IMR-90 (cell line): Measurements from ENCODE around the gene EBI3.

Source experiments
- BHLHE40 ChIP-seq: fragments of 150-350 bp; IDR thresholded peaks from 2 replicates; pipeline ENCODE4 v1.6.1; 2016; ENCODE audit warnings: mild to moderate bottlenecking, low read depth, low read length
- CEBPB ChIP-seq: IDR thresholded peaks from 2 replicates; pipeline ENCODE4 v1.6.1; 2012; ENCODE audit warnings: low read depth, low read length, improper control_type of control experiment
- ELK1 ChIP-seq: fragments of 150-350 bp; IDR thresholded peaks from 2 replicates; pipeline ENCODE4 v1.6.1; 2016; ENCODE audit warnings: low read depth, mild to moderate bottlenecking, low read length, moderate library complexity, borderline replicate concordance
- FOS ChIP-seq: fragments of 150-350 bp; IDR thresholded peaks from 2 replicates; pipeline ENCODE4 v1.6.1; 2016; ENCODE audit warnings: low read depth, low read length
- MAZ ChIP-seq: IDR thresholded peaks from 2 replicates; pipeline ENCODE4 v1.6.1; 2012; ENCODE audit warnings: low read depth, mild to moderate bottlenecking, low read length, improper control_type of control experiment, moderate library complexity, borderline replicate concordance
- MXI1 ChIP-seq: IDR thresholded peaks from 2 replicates; pipeline ENCODE4 v1.6.1; 2012; ENCODE audit warnings: low read depth, mild to moderate bottlenecking, low read length, moderate library complexity, borderline replicate concordance
- POLR2A ChIP-seq: IDR thresholded peaks from 2 replicates; pipeline ENCODE4 v1.6.1; 2012; ENCODE audit warnings: mild to moderate bottlenecking, low read depth, low read length
- RCOR1 ChIP-seq: IDR thresholded peaks from 2 replicates; pipeline ENCODE4 v1.6.1; 2012; ENCODE audit warnings: mild to moderate bottlenecking, low read length, improper control_type of control experiment; ENCODE audit not compliant: insufficient replicate concordance
- SMC3 ChIP-seq: fragments of 150-350 bp; IDR thresholded peaks from 2 replicates; pipeline ENCODE4 v1.6.1; 2016; ENCODE audit warnings: low read depth, mild to moderate bottlenecking, antibody characterized with exemption, low read length, moderate library complexity
- USF2 ChIP-seq: fragments of 150-350 bp; IDR thresholded peaks from 2 replicates; pipeline ENCODE4 v1.6.1; 2017; ENCODE audit warnings: mild to moderate bottlenecking, antibody characterized with exemption, low read length, low read depth
- TF ChIP-seq, protein P1 (sequence below): conservative IDR thresholded peaks from 2 replicates; pipeline ENCODE4 v1.5.1; 2012; ENCODE audit warnings: mild to moderate bottlenecking, low read depth, low read length, improper control_type of control experiment

DNA sequence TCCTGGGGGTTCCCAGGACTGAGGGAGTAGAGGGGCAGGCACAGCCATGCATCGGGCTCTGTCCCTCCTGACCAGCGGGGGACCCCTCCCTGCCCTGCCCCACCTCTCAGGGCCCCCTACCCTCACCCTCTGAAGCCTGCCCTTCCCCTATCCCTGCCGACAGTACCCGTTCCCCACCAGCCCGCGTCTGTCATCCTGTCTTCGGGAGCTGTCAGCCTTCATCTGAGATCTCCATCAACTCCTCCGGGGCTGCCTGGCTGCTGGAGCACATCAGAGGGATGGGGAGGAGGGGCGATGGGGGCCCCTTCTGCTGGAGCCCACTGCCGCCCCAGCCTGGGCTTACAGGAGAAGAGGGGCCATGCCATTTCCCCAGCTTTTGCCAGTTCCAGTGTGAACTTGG, 43.6 kb downstream of the EBI3 start:
- TF ChIP-seq, protein P1, sequence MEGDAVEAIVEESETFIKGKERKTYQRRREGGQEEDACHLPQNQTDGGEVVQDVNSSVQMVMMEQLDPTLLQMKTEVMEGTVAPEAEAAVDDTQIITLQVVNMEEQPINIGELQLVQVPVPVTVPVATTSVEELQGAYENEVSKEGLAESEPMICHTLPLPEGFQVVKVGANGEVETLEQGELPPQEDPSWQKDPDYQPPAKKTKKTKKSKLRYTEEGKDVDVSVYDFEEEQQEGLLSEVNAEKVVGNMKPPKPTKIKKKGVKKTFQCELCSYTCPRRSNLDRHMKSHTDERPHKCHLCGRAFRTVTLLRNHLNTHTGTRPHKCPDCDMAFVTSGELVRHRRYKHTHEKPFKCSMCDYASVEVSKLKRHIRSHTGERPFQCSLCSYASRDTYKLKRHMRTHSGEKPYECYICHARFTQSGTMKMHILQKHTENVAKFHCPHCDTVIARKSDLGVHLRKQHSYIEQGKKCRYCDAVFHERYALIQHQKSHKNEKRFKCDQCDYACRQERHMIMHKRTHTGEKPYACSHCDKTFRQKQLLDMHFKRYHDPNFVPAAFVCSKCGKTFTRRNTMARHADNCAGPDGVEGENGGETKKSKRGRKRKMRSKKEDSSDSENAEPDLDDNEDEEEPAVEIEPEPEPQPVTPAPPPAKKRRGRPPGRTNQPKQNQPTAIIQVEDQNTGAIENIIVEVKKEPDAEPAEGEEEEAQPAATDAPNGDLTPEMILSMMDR: no peak
- no peak for TF ChIP-seq MAZ
- no peak for TF ChIP-seq MXI1
- TF ChIP-seq POLR2A: no peak
- no peak for TF ChIP-seq BHLHE40
- TF ChIP-seq RCOR1: no peak
- no peak for TF ChIP-seq USF2
- no peak for TF ChIP-seq CEBPB
- no peak for TF ChIP-seq FOS
- no peak for TF ChIP-seq SMC3
- TF ChIP-seq ELK1: no peak
